BJ (cell line): ENCODE data around the gene PARD6B. TPM values are rescaled to one million over a fixed set of nuclear protein-coding genes. Genes with fewer than 3 reads are reported as not detected.

Experiments
- CTCF ChIA-PET: fragments of 350-600 bp; formaldehyde crosslinking; extraction: SDS; loops from one replicate; lab custom pipeline; 2021; ENCODE audit warnings: antibody characterized with exemption, inconsistent platforms; lab: Yijun Ruan, JAX
- POLR2A ChIA-PET: fragments of 300-600 bp; sonication (Branson Sonifier 250); formaldehyde crosslinking; extraction: SDS; loops from one replicate; lab custom pipeline; 2021; ENCODE audit warnings: antibody characterized with exemption; lab: Charles Lee
- DNase-seq: peaks from one replicate; pipeline ENCODE4 v3.0.0-alpha.2; 2011; ENCODE audit warnings: low read depth
- H3K27me3 ChIP-seq: 2 replicates; pipeline ENCODE4 v1.6.0; 2011; ENCODE audit warnings: low read length; ENCODE audit not compliant: control insufficient read depth, insufficient read depth
- H3K36me3 ChIP-seq: 2 replicates; pipeline ENCODE4 v1.5.1; 2011; ENCODE audit warnings: low read length; ENCODE audit not compliant: control insufficient read depth, insufficient read depth
- H3K4me3 ChIP-seq: 2 replicates; pipeline ENCODE4 v1.5.1; 2011; ENCODE audit warnings: low read depth, mild to moderate bottlenecking, control low read depth, low read length
- polyA plus RNA-seq: library from polyadenylated mRNA; depleted of rRNA; stranded (reverse); fragments of >200 nt; gene quantifications from 2 replicates; pipeline ENCODE4 v1.2.3, GENCODE V29; 2011
- TF ChIP-seq, protein P1 (sequence below): IDR thresholded peaks from 2 replicates; pipeline ENCODE4 v1.5.1; 2011; ENCODE audit warnings: low read depth, mild to moderate bottlenecking, control low read depth, inconsistent platforms, low read length, moderate library complexity; ENCODE audit not compliant: insufficient read depth

PARD6B gene
- polyA plus RNA-seq, 1 experiment, result 0.11 TPM

GRCh38 chr20:50686821-50687220, 44.6 kb upstream of the PARD6B start:
- CTCF ChIA-PET, result no interaction called here
- TF ChIP-seq, protein P1, sequence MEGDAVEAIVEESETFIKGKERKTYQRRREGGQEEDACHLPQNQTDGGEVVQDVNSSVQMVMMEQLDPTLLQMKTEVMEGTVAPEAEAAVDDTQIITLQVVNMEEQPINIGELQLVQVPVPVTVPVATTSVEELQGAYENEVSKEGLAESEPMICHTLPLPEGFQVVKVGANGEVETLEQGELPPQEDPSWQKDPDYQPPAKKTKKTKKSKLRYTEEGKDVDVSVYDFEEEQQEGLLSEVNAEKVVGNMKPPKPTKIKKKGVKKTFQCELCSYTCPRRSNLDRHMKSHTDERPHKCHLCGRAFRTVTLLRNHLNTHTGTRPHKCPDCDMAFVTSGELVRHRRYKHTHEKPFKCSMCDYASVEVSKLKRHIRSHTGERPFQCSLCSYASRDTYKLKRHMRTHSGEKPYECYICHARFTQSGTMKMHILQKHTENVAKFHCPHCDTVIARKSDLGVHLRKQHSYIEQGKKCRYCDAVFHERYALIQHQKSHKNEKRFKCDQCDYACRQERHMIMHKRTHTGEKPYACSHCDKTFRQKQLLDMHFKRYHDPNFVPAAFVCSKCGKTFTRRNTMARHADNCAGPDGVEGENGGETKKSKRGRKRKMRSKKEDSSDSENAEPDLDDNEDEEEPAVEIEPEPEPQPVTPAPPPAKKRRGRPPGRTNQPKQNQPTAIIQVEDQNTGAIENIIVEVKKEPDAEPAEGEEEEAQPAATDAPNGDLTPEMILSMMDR, result no peak

DNA sequence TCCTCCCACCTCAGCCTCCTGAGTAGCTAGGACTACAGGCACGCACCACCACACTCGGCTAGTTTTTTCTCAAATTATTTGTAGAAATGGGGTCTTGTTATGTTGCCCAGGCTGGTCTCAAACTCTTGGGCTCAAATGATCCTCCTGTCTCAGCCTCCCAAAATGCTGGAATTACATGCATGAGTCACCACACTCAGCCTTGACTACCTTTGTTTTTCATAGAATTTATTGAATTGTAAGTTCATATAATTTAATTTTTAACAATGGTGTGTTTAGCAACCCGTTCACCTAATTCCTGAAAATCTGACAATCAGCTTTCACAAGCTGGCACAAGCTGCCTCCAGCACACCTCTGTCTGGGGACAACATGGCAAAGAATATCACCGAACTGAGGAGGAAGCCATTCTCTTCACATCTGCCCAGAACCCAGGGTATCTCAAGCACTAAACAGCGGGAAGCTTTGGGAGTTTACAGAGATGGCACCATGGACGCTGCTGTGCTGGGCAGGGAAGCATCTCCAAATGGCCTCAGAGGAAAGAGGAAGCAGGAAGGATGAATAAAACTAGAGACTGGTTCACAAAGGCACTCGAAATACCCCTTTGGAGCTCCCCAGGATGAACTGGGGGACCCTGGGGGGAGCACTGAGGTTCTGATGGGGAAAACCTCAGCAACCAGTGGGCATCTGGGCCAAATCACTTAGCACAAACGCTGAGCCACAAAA, 43.0 kb upstream of the PARD6B start:
- Histone ChIP-seq H3K4me3 (no peak overlapping the region), H3K27me3 (no peaks in the 10 kb centered on the region; the same call in 1 of the 2 replicates), H3K36me3 (no peaks in the 10 kb centered on the region)
- DNase-seq, result no peak
- CTCF ChIA-PET, result interaction anchor here (0.8 kb wide), 1 partner anchor 53 kb away, joined by 3 read pairs; no protein-coding TSS in a partner anchor
- POLR2A ChIA-PET, result no interaction called here
- TF ChIP-seq, protein P1, result no peak

More at GRCh38 chr20:50686821-50687220, 44.6 kb upstream of the PARD6B start:
- POLR2A ChIA-PET, result no interaction called here
- Histone ChIP-seq H3K27me3 (no peaks in the 10 kb centered on the region; the same call in 1 of the 2 replicates), H3K4me3 (no peak overlapping the region), H3K36me3 (no peaks in the 10 kb centered on the region)
- DNase-seq, result no peak

- CTCF ChIA-PET, result interaction anchor here (0.6 to 1.3 kb wide), 3 partner anchors 21 to 115 kb away, joined by 3 to 6 read pairs (median 6); no protein-coding TSS in a partner anchor
- POLR2A ChIA-PET, result no interaction called here
- Histone ChIP-seq H3K27me3 (no peaks in the 10 kb centered on the region; the same call in 1 of the 2 replicates), H3K4me3 (peak overlapping the region; percentile 37), H3K36me3 (no peaks in the 10 kb centered on the region)
- TF ChIP-seq, protein P1, result no peak
- DNase-seq, result no peak
Measured at GRCh38 chr20:50689864-50690649, 41.3 kb upstream of the PARD6B start.

DNA sequence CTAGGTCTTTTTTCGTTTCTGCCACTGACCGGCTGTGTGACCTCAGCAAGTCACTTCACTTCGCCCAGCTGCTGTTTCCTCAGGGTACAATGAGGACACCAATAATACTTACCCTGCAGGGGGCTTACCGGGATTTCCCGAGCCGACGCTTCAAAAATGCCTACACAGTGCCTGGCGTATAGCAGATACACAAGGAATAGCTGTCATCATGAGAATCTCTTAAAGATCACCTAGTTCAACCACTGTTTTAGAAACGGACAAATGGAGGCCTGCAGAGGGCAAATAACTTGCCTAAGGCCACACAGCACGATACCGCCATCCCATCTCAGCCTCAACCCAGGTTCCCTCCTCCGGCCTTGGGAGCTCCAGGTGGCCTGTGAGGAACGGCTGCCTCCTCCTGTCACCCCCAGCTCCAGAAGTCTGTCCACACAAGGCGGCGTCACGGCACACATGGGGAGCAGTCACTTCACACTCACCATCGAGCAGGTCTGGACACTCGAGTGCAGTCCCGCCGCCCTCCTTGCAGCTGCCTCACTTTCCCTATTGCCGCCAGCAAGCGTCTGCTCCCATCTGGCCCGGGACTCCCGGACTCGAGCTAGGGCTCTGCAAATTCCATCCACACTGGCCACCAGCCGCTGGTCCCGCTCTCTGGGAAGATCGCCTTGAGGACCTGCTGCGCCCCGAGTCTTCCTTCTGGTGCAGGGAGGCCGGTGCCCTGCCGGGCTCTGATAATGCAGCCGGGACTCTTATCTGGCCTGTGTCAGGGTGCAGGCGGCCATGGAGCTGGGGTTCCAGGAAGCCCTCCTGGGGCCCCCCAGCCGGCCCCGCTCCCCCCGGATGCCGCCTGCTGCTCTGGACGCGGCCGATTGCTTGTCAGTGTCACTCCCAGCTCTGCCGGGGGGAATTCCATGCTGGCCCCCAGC, 40.5 kb upstream of the PARD6B start, which contains the start of gene RIPOR3:
TSS of gene RIPOR3 (minus strand) at position 893 of the 923 bp plus-strand sequence. CDS start at position 479, 414 bp downstream.
- no peaks in the 10 kb centered on the region; the same call in 1 of the 2 replicates for H3K27me3 ChIP-seq
- TF ChIP-seq, protein P1, result no peak
- no peaks in the 10 kb centered on the region for H3K36me3 ChIP-seq
- H3K4me3 ChIP-seq, result peak within 1 kb of the TSS; percentile 37
- DNase-seq, result no peak
- ChIA-PET POLR2A (no interaction called here), CTCF (interaction anchor here (0.8 to 1.3 kb wide), 3 partner anchors 20 to 29 kb away, joined by 3 to 6 read pairs (median 3); no protein-coding TSS in a partner anchor)
